Ovary (tissue), 3 donors: ENCODE data around the gene ARHGAP33.

ENCODE experiments used
- EP300 ChIP-seq: sonication (generic); formaldehyde crosslinking; IDR thresholded peaks from one replicate; pipeline ENCODE4 v1.6.1; 2017; ENCODE audit warnings: antibody characterized with exemption
- POLR2A ChIP-seq: fragments of 450-650 bp; IDR thresholded peaks from one replicate; pipeline ENCODE4 v1.6.1; 2017; ENCODE audit warnings: antibody characterized with exemption, mild to moderate bottlenecking, moderate library complexity
- TF ChIP-seq, protein P1 (sequence below), 3 donors: fragments of 450-650 bp in 2 of 3; fragments of 200-600 bp in 1 of 3; IDR thresholded peaks; one replicate each; pipeline versions ENCODE4 v1.5.1 to v1.8.0; 2016 to 2022; ENCODE audit warnings: antibody characterized with exemption in 3 of 3, mild to moderate bottlenecking in 1 of 3
- donor health status: DM: no; HTN: no; CAD: no.

DNA sequence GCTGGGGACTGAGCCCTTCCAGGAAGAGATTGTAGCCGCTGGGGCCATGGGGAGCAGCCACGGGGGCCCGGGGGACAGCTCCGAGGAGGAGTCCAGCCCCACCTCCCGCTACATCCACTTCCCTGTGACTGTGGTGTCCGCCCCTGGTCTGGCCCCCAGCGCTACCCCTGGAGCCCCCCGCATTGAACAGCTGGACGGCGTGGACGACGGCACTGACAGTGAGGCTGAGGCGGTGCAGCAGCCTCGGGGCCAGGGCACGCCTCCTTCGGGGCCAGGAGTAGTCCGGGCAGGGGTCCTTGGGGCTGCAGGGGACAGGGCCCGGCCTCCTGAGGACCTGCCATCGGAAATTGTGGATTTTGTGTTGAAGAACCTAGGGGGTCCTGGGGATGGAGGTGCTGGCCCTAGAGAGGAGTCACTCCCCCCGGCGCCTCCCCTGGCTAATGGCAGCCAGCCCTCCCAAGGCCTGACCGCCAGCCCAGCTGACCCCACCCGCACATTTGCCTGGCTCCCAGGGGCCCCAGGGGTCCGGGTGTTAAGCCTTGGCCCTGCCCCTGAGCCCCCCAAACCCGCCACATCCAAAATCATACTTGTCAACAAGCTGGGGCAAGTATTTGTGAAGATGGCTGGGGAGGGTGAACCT lies 42.7 kb upstream of the ARHGAP33 start:
- TF ChIP-seq POLR2A (no peak), EP300 (no peak)
- TF ChIP-seq, protein P1, sequence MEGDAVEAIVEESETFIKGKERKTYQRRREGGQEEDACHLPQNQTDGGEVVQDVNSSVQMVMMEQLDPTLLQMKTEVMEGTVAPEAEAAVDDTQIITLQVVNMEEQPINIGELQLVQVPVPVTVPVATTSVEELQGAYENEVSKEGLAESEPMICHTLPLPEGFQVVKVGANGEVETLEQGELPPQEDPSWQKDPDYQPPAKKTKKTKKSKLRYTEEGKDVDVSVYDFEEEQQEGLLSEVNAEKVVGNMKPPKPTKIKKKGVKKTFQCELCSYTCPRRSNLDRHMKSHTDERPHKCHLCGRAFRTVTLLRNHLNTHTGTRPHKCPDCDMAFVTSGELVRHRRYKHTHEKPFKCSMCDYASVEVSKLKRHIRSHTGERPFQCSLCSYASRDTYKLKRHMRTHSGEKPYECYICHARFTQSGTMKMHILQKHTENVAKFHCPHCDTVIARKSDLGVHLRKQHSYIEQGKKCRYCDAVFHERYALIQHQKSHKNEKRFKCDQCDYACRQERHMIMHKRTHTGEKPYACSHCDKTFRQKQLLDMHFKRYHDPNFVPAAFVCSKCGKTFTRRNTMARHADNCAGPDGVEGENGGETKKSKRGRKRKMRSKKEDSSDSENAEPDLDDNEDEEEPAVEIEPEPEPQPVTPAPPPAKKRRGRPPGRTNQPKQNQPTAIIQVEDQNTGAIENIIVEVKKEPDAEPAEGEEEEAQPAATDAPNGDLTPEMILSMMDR (IDR thresholded peaks at IDR 0.05) = no peak
